HEK293 (cell line): ENCODE data around the gene EVA1B.

Source experiments
- CTCF ChIA-PET: fragments of 350-600 bp; formaldehyde crosslinking; extraction: SDS; loops from one replicate; lab custom pipeline; 2021; ENCODE audit warnings: antibody characterized with exemption; lab: Yijun Ruan, JAX
- POLR2A ChIA-PET: fragments of 300-600 bp; formaldehyde crosslinking; extraction: SDS; loops from one replicate; lab custom pipeline; 2020; ENCODE audit warnings: antibody characterized with exemption, inconsistent platforms; lab: Yijun Ruan, JAX
- H3K27ac ChIP-seq: fragments of 200-500 bp; sonication (Bioruptor generic); 2 replicates; pipeline ENCODE4 v1.5.1; 2014; ENCODE audit warnings: low read depth, low read length, control low read depth, inconsistent platforms; ENCODE audit errors: extremely low read depth
- H3K36me3 ChIP-seq, 2 experiments: fragments of 200-500 bp in 1 of 2; sonication (Bioruptor generic) in 1 of 2; 1 replicate in 1 of 2; 2 replicates in 1 of 2; pipeline ENCODE4 v1.5.1; 2014 to 2017; ENCODE audit warnings: inconsistent platforms in 2 of 2, low read length in 2 of 2; ENCODE audit not compliant: control insufficient read depth in 2 of 2, insufficient read depth in 1 of 2
- H3K4me1 ChIP-seq: fragments of 200-500 bp; sonication (Bioruptor generic); 2 replicates; pipeline ENCODE4 v1.5.1; 2014; ENCODE audit warnings: mild to moderate bottlenecking, low read length, inconsistent platforms; ENCODE audit not compliant: control insufficient read depth, insufficient read depth
- H3K4me3 ChIP-seq: 2 replicates; pipeline ENCODE4 v1.5.1; 2011; ENCODE audit warnings: low read depth, mild to moderate bottlenecking, control low read depth, low read length, moderate library complexity
- H3K9me3 ChIP-seq: fragments of 200-500 bp; sonication (Bioruptor generic); 2 replicates; pipeline ENCODE4 v1.5.1; 2014; ENCODE audit warnings: low read depth, low read length, inconsistent platforms; ENCODE audit not compliant: control insufficient read depth, insufficient read depth
- EGR2 ChIP-seq: fragments of 450-650 bp; formaldehyde crosslinking; IDR thresholded peaks from 2 replicates; pipeline ENCODE4 v1.5.1; 2016; ENCODE audit warnings: low read depth, missing biosample characterization, missing genetic modification characterization
- KLF16 ChIP-seq: fragments of 450-650 bp; formaldehyde crosslinking; IDR thresholded peaks from 2 replicates; pipeline ENCODE4 v1.5.1; 2017; ENCODE audit warnings: missing biosample characterization, missing genetic modification characterization
- KLF9 ChIP-seq: fragments of 450-650 bp; formaldehyde crosslinking; IDR thresholded peaks from 2 replicates; pipeline ENCODE4 v1.5.1; 2016; ENCODE audit warnings: missing biosample characterization, missing genetic modification characterization, low read depth
- SP2 ChIP-seq: fragments of 450-650 bp; formaldehyde crosslinking; IDR thresholded peaks from 2 replicates; pipeline ENCODE4 v1.5.1; 2016; ENCODE audit warnings: missing biosample characterization, missing genetic modification characterization
- WT1 ChIP-seq: fragments of 450-650 bp; formaldehyde crosslinking; IDR thresholded peaks from 2 replicates; pipeline ENCODE4 v1.5.1; 2016; ENCODE audit warnings: missing biosample characterization, missing genetic modification characterization
- ZBTB1 ChIP-seq: fragments of 450-650 bp; formaldehyde crosslinking; IDR thresholded peaks from 2 replicates; pipeline ENCODE4 v1.5.1; 2016; ENCODE audit warnings: missing biosample characterization, missing genetic modification characterization
- ZBTB48 ChIP-seq: fragments of 450-650 bp; formaldehyde crosslinking; IDR thresholded peaks from 2 replicates; pipeline ENCODE4 v1.5.1; 2016; ENCODE audit warnings: missing biosample characterization, missing genetic modification characterization
- ZFP41 ChIP-seq: fragments of 450-650 bp; formaldehyde crosslinking; IDR thresholded peaks from 2 replicates; pipeline ENCODE4 v1.5.1; 2016; ENCODE audit warnings: missing biosample characterization, missing genetic modification characterization, borderline replicate concordance
- ZFP69B ChIP-seq: fragments of 450-650 bp; formaldehyde crosslinking; IDR thresholded peaks from 2 replicates; pipeline ENCODE4 v1.5.1; 2016; ENCODE audit warnings: missing biosample characterization, missing genetic modification characterization
- ZNF114 ChIP-seq: fragments of 450-650 bp; formaldehyde crosslinking; IDR thresholded peaks from 2 replicates; pipeline ENCODE4 v1.5.0; 2017; ENCODE audit warnings: missing biosample characterization, missing genetic modification characterization
- ZNF121 ChIP-seq: fragments of 450-650 bp; formaldehyde crosslinking; IDR thresholded peaks from 2 replicates; pipeline ENCODE4 v1.5.1; 2016; ENCODE audit warnings: missing biosample characterization, missing genetic modification characterization
- ZNF2 ChIP-seq: fragments of 450-650 bp; formaldehyde crosslinking; IDR thresholded peaks from 2 replicates; pipeline ENCODE4 v1.5.1; 2016; ENCODE audit warnings: missing biosample characterization, missing genetic modification characterization
- ZNF341 ChIP-seq: fragments of 450-650 bp; formaldehyde crosslinking; IDR thresholded peaks from 2 replicates; pipeline ENCODE4; 2016; ENCODE audit warnings: low read depth, missing biosample characterization, missing genetic modification characterization
- ZNF391 ChIP-seq: fragments of 450-650 bp; formaldehyde crosslinking; IDR thresholded peaks from 2 replicates; pipeline ENCODE4 v1.5.1; 2016; ENCODE audit warnings: low read depth, missing biosample characterization, missing genetic modification characterization, borderline replicate concordance
- ZNF48 ChIP-seq: fragments of 450-650 bp; formaldehyde crosslinking; IDR thresholded peaks from 2 replicates; pipeline ENCODE4 v1.5.1; 2016; ENCODE audit warnings: missing biosample characterization, missing genetic modification characterization
- ZNF521 ChIP-seq: fragments of 450-650 bp; formaldehyde crosslinking; IDR thresholded peaks from 2 replicates; pipeline ENCODE4 v1.5.1; 2017; ENCODE audit warnings: missing biosample characterization, mild to moderate bottlenecking, missing genetic modification characterization
- ZNF548 ChIP-seq: fragments of 450-650 bp; formaldehyde crosslinking; IDR thresholded peaks from 2 replicates; pipeline ENCODE4 v1.5.1; 2016; ENCODE audit warnings: missing biosample characterization, missing genetic modification characterization
- ZNF776 ChIP-seq: fragments of 450-650 bp; formaldehyde crosslinking; IDR thresholded peaks from 2 replicates; pipeline ENCODE4 v1.5.0; 2017; ENCODE audit warnings: missing biosample characterization, missing genetic modification characterization, borderline replicate concordance
- ZNF777 ChIP-seq: fragments of 450-650 bp; formaldehyde crosslinking; IDR thresholded peaks from 2 replicates; pipeline ENCODE4 v1.5.1; 2017; ENCODE audit warnings: missing biosample characterization, missing genetic modification characterization, borderline replicate concordance
- ZNF837 ChIP-seq: fragments of 450-650 bp; formaldehyde crosslinking; IDR thresholded peaks from 2 replicates; pipeline ENCODE4 v1.5.1; 2016; ENCODE audit warnings: missing biosample characterization, missing genetic modification characterization
- ZSCAN16 ChIP-seq: fragments of 450-650 bp; formaldehyde crosslinking; IDR thresholded peaks from 2 replicates; pipeline ENCODE4 v1.5.1; 2016; ENCODE audit warnings: missing biosample characterization, missing genetic modification characterization
- ZSCAN23 ChIP-seq: fragments of 450-650 bp; formaldehyde crosslinking; IDR thresholded peaks from 2 replicates; pipeline ENCODE4 v1.5.1; 2016; ENCODE audit warnings: missing biosample characterization, missing genetic modification characterization
- ZSCAN30 ChIP-seq: fragments of 450-650 bp; IDR thresholded peaks from 2 replicates; pipeline ENCODE4 v1.5.1; 2018; ENCODE audit warnings: missing biosample characterization, mild to moderate bottlenecking, missing genetic modification characterization, moderate library complexity
- TF ChIP-seq, protein P1 (sequence below): fragments of 450-650 bp; formaldehyde crosslinking; IDR thresholded peaks from 2 replicates; pipeline ENCODE4 v1.5.1; 2016; ENCODE audit warnings: missing biosample characterization, missing genetic modification characterization
- TF ChIP-seq, protein P2 (sequence below): fragments of 450-650 bp; formaldehyde crosslinking; IDR thresholded peaks from 2 replicates; pipeline ENCODE4 v1.5.1; 2016; ENCODE audit warnings: missing biosample characterization, missing genetic modification characterization
- TF ChIP-seq, protein P3 (sequence below): fragments of 450-650 bp; formaldehyde crosslinking; IDR thresholded peaks from 2 replicates; pipeline ENCODE4 v1.5.1; 2016; ENCODE audit warnings: missing biosample characterization, missing genetic modification characterization
- TF ChIP-seq, protein P4 (sequence below): fragments of 450-650 bp; formaldehyde crosslinking; conservative IDR thresholded peaks from 2 replicates; pipeline ENCODE4 v1.5.1; 2016; ENCODE audit warnings: low read depth, missing biosample characterization, missing genetic modification characterization
- TF ChIP-seq, protein P5 (sequence below): fragments of 450-650 bp; formaldehyde crosslinking; optimal IDR thresholded peaks from 2 replicates; pipeline ENCODE3; 2016; ENCODE audit warnings: missing biosample characterization, mild to moderate bottlenecking, missing genetic modification characterization

EVA1B gene

GRCh38 chr1:36306902-36307456 lies 16.5 kb downstream of the EVA1B start:
- peaks cover 0 to 76% of the 10 kb centered on the region in 2 experiments; a peak in 2 of 3 replicates for H3K36me3 ChIP-seq
- H3K4me3 ChIP-seq = peak overlapping the region; percentile 53
- no peaks in the 10 kb centered on the region for H3K9me3 ChIP-seq
- H3K27ac ChIP-seq = peak overlapping the region; percentile 75; the same call in 1 of the 2 replicates
- POLR2A ChIA-PET = interaction anchor here (0.5 to 2.4 kb wide), 9 partner anchors 9 to 157 kb away, joined by 3 to 11 read pairs (median 5); partner anchors contain the start of genes EVA1B, LSM10 and TRAPPC3
- CTCF ChIA-PET = interaction anchor here (0.6 to 1.1 kb wide), 2 partner anchors 21 to 102 kb away, joined by 7 read pairs; no protein-coding TSS in a partner anchor
- no peaks in the 10 kb centered on the region for H3K4me1 ChIP-seq
- TF ChIP-seq ZFP41 = no peak
- TF ChIP-seq ZNF521 (tag by site-specific recombination) = no peak
- TF ChIP-seq, protein P1, sequence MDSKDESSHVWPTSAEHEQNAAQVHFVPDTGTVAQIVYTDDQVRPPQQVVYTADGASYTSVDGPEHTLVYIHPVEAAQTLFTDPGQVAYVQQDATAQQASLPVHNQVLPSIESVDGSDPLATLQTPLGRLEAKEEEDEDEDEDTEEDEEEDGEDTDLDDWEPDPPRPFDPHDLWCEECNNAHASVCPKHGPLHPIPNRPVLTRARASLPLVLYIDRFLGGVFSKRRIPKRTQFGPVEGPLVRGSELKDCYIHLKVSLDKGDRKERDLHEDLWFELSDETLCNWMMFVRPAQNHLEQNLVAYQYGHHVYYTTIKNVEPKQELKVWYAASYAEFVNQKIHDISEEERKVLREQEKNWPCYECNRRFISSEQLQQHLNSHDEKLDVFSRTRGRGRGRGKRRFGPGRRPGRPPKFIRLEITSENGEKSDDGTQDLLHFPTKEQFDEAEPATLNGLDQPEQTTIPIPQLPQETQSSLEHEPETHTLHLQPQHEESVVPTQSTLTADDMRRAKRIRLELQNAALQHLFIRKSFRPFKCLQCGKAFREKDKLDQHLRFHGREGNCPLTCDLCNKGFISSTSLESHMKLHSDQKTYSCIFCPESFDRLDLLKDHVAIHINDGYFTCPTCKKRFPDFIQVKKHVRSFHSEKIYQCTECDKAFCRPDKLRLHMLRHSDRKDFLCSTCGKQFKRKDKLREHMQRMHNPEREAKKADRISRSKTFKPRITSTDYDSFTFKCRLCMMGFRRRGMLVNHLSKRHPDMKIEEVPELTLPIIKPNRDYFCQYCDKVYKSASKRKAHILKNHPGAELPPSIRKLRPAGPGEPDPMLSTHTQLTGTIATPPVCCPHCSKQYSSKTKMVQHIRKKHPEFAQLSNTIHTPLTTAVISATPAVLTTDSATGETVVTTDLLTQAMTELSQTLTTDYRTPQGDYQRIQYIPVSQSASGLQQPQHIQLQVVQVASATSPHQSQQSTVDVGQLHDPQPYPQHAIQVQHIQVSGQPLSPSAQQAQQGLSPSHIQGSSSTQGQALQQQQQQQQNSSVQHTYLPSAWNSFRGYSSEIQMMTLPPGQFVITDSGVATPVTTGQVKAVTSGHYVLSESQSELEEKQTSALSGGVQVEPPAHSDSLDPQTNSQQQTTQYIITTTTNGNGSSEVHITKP (tag by site-specific recombination) = peak; percentile 79
- no peak for TF ChIP-seq ZNF548
- TF ChIP-seq, protein P2, sequence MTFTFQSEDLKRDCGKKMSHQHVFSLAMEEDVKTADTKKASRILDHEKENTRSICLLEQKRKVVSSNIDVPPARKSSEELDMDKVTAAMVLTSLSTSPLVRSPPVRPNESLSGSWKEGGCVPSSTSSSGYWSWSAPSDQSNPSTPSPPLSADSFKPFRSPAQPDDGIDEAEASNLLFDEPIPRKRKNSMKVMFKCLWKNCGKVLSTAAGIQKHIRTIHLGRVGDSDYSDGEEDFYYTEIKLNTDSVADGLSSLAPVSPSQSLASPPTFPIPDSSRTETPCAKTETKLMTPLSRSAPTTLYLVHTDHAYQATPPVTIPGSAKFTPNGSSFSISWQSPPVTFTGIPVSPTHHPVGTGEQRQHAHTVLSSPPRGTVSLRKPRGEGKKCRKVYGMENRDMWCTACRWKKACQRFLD (tag by site-specific recombination) = no peak
- no peak for TF ChIP-seq ZNF121 (tag by site-specific recombination)
- TF ChIP-seq ZNF2 (tag by site-specific recombination) = peak; percentile 26; the same call in 1 of the 2 replicates
- TF ChIP-seq ZSCAN16 = no peak
- no peak for TF ChIP-seq ZNF48 (tag by site-specific recombination)
- TF ChIP-seq, protein P3, sequence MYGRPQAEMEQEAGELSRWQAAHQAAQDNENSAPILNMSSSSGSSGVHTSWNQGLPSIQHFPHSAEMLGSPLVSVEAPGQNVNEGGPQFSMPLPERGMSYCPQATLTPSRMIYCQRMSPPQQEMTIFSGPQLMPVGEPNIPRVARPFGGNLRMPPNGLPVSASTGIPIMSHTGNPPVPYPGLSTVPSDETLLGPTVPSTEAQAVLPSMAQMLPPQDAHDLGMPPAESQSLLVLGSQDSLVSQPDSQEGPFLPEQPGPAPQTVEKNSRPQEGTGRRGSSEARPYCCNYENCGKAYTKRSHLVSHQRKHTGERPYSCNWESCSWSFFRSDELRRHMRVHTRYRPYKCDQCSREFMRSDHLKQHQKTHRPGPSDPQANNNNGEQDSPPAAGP (tag by site-specific recombination) = peak; percentile 97
- no peak for TF ChIP-seq ZNF776 (tag by site-specific recombination)
- TF ChIP-seq WT1 (tag by site-specific recombination) = peak; percentile 77
- peak; percentile 70; the same call in 1 of the 2 replicates for TF ChIP-seq EGR2
- no peak for TF ChIP-seq ZSCAN23 (tag by site-specific recombination)
- TF ChIP-seq KLF9 (tag by site-specific recombination) = peak; percentile 61
- TF ChIP-seq ZNF837 (tag by site-specific recombination) = no peak
- TF ChIP-seq, protein P4, sequence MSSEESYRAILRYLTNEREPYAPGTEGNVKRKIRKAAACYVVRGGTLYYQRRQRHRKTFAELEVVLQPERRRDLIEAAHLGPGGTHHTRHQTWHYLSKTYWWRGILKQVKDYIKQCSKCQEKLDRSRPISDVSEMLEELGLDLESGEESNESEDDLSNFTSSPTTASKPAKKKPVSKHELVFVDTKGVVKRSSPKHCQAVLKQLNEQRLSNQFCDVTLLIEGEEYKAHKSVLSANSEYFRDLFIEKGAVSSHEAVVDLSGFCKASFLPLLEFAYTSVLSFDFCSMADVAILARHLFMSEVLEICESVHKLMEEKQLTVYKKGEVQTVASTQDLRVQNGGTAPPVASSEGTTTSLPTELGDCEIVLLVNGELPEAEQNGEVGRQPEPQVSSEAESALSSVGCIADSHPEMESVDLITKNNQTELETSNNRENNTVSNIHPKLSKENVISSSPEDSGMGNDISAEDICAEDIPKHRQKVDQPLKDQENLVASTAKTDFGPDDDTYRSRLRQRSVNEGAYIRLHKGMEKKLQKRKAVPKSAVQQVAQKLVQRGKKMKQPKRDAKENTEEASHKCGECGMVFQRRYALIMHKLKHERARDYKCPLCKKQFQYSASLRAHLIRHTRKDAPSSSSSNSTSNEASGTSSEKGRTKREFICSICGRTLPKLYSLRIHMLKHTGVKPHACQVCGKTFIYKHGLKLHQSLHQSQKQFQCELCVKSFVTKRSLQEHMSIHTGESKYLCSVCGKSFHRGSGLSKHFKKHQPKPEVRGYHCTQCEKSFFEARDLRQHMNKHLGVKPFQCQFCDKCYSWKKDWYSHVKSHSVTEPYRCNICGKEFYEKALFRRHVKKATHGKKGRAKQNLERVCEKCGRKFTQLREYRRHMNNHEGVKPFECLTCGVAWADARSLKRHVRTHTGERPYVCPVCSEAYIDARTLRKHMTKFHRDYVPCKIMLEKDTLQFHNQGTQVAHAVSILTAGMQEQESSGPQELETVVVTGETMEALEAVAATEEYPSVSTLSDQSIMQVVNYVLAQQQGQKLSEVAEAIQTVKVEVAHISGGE (tag by site-specific recombination) = peak; percentile 55; the same call in 1 of the 2 replicates
- no peak for TF ChIP-seq ZNF114 (tag by site-specific recombination)
- TF ChIP-seq ZNF341 (tag by site-specific recombination) = peak; percentile 96
- peak; percentile 58; the same call in 1 of the 2 replicates for TF ChIP-seq ZNF391 (tag by site-specific recombination)
- peak; percentile 94 for TF ChIP-seq SP2
- TF ChIP-seq ZNF777 (tag by site-specific recombination) = 0 out of 2 replicates have a peak, but pooled peaks have one; percentile 63
- no peak for TF ChIP-seq ZBTB1 (tag by site-specific recombination)
- TF ChIP-seq, protein P5, sequence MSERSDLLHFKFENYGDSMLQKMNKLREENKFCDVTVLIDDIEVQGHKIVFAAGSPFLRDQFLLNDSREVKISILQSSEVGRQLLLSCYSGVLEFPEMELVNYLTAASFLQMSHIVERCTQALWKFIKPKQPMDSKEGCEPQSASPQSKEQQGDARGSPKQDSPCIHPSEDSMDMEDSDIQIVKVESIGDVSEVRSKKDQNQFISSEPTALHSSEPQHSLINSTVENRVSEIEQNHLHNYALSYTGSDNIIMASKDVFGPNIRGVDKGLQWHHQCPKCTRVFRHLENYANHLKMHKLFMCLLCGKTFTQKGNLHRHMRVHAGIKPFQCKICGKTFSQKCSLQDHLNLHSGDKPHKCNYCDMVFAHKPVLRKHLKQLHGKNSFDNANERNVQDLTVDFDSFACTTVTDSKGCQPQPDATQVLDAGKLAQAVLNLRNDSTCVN = peak; percentile 88
- 0 out of 2 replicates have a peak, but pooled peaks have one; percentile 48 for TF ChIP-seq ZBTB48
- 0 out of 2 replicates have a peak, but pooled peaks have one; percentile 2 for TF ChIP-seq ZSCAN30 (tag by site-specific recombination)
- TF ChIP-seq ZFP69B (tag by site-specific recombination) = 0 out of 2 replicates have a peak, but pooled peaks have one; percentile 73
- peak; percentile 57; the same call in 1 of the 2 replicates for TF ChIP-seq KLF16 (tag by site-specific recombination)
